ENCODE results near the gene SNUPN.
A peak's percentile ranks its signal among the peaks of the same experiment; 100 is the strongest.
"Not testable (repeated sequence)": the region's sequence is repeated elsewhere in the genome, so short reads cannot be mapped to it uniquely, and the experiment has no call there.

Gene SNUPN

DNA sequence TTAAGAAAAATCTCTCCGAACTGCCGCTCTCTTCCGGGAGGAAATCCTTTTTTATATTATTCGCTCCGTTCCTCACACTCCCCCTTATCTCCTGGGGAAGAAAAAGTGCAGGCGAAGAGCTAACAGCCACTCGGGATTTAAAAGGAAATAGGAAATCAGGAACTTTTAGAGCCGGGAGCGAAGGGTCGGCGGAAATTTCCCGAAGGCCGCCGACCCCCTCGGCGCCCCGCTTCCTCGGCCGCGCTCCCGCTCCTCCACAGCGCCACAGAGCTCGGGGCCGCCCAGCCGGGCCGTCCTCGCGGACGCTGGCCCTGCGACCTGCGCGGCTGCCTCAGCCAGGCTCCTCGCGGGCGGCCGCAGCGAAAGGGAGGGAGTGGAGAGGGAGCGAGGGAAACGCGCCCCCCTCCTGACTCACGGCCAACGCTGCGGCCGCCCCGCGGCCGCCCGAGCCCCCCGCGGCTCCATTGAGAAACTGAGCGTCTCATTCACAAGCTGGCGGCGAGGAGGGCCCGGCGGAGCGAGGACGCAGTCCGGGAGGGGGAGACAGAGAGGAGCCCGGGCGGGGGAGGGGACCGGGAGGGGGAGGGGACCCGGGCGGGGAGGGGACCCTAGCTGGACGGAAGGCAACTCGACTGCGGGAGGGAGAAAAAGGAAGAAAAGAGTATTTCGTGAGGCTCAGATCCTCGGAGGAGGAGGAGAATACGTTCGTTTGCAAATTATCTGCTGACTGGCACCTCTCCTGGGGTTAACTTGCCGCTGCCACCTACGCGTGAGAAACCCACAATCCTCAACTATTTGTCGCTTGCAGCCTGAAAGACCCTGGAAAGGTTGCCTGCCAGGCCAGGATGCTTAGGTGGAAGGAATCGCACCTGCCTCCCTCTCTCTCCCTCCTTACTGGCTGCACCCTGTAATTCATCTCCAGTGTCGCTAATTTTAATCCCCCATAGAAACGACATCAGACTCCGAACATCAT lies 46.3 kb downstream of the SNUPN start, which contains the start of gene PTPN9:
Gene PTPN9, minus strand, starts transcription at position 368 of the 973 bp plus-strand sequence. CDS start 539 bp downstream, outside the sequence.
- peak; percentile 90 for DNase-seq

DNA sequence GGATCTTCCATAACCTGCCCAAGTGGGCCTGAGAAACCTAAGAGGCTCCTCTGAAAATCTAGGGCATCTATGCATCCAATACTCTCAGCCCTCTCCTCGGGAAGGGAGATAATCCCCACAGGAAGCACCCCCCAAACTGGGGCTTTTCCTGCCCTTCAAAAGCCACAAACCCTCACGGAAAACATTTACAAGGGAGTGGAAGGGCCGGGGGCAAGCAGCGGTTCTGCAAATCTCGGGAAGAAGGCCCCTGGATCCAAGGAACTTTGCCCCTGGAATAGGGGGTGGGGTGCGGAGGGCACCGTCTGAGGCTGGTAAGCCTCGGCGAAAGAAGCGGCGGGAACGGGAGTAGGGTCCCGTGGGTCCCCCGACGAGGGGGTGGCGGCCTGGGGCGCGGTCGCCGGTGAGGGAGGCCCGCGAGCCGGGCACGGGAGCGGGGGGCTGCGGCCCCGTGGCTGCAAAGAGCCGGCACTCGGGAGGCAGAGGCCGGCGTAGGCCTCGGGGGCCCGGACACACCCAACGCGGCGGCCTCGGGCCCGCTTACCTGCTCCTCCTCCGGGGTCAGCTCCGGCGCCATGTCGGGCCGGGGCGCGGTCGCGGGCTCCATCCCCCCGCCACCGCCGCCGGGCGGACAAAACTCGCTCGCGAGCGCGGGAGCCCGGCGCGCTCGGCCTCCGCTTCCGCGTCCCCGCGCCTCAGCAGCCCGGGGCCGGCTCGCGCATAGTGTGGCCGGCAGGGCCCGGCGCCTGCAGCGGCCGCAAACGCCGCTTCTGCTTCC lies 47.2 kb downstream of the SNUPN start:
- DNase-seq: peak; percentile 24

DNA sequence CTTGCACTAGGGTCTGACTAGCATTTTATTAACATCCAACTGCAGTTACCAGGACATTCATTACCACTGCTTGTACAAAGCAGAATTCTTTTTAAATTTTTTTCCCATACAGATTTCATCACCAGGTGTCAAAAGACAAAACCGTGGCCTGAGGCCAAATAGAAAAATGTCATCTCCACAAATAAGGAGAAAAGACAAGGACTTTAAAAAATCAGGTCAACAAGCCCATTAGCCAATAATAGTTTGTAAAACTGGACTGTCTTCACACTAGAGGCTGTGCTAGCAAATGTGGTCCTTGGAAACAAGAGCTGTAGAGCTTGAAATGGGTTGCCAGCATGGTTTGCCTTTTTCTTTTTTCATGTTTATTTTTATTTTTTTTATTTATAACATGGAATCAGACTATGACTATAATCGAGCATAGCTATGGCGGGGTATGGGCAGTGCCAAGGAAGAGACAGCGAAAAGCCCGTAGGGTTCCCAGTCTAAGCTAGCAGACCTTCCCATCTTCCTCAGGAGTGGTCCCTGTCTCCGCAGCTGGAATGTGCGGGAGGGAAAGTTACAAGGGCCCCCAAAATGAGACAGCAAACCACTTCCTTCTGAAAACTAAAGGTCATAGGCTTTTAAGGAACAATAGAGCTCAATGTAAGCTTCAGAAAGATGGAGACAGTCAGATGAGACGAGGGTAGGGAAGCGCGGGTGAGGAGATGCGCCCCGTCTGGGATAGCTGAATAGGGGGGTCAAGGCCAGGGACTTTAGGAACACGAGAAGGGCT lies 47.9 kb downstream of the SNUPN start:
- peak; percentile 9 for DNase-seq

DNA sequence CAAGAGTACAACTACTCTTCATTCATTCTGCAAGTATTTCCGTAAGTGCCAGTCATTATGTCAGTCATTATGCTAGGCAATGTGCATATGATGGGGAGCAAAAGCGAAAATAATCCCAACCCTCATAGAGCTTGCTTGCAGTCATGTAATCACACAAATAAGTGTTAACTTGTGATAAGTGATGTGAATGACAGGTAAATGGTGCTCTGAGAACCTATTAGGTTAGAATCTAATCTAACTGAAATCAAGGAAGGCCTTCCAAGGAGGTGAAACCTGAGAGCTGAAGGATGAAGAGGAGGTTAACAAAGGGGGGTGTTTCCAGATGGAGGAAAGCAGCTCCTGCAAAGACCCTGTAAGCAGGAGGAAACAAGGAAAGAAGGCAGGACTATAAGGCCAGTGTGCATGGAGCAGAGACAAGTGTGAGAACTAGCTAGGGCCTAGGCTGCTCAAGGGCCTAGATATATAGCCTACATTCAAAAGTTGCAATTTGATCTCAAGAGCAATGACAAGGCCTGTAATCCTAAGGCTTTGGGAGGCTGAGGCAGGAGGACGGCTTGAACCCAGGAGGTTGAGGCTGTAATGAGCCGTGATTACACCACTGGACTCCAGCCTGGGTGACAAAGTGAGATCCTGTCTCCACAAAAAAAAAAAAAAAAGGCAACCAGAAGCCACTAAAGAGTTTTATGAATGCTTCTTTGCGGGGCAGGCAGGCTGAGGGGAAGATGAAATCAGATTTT lies 51.7 kb downstream of the SNUPN start:
- no peak for DNase-seq

DNA sequence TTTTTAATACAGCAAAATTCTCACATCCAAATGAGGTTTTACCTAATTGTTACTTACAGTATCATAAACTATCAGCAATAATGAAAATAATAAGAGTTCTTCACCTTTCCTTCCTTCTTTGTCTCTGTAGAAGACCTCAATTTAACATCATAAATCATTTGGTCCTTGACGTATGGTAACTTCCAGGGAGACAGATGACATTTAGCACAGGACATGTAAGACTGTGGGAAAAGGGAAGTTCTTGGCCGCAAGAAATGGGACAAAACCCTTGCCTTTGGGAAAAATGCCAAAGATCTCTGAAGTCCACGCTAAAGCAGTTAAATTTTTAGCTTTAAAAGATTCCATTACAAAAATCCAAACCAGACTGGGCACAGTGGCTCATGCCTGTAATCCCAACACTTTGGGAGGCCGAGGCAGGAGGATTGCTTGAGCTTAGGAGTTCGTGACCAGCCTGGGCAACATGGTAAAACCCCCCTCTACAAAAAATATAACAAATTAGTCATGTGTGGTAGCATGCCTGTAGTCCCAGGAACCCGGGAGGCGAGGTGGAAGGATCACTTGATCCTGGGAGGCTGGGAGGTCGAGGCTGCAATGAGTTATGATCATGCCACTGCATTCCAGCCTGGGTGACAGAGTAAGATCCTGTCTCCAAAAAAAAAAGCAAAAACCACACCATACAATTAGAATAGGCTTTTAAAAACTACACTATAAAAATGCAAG lies 55.2 kb downstream of the SNUPN start:
- DNase-seq: peak; percentile 12

DNA sequence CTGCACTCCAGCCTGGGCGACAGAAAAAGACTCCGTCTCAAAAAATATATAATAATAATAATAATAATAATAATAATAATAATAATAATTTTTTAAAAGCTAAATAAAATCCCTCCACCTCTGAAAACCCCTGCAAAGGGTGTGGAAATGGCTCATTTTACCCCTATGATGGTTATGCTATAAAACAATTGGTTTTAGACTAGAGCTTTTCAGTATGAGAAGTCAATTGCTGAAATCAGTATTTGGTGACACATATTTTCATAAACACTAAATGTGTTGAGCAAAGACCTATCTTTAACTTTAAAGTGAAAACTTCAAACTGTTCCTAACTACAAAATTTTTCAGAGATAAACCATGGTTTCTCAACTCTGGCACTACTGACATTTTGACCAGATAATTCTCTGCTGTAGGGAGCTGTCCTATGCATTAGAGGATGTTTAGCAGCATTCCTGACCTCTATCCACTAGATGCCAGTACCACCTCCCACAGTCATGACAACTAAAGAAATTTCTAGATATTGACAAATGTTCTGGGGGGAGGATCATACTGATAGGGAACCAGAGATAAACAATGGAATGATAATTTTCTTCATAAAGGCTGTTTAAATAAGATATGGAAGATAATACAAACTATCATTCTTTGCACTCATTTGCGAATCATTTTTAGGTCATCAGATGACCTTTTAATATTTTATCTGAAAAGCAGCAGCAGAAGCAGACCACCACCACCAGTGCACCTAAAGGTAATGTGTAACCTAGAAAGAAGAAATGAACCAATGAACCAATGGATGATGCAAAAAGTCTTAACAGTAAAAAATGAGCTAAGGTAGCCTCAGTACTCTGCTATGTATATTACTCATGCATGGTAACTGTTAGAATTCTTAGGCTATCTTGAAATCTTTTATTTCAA lies 60.2 kb downstream of the SNUPN start:
- DNase-seq: peak; percentile 40

DNA sequence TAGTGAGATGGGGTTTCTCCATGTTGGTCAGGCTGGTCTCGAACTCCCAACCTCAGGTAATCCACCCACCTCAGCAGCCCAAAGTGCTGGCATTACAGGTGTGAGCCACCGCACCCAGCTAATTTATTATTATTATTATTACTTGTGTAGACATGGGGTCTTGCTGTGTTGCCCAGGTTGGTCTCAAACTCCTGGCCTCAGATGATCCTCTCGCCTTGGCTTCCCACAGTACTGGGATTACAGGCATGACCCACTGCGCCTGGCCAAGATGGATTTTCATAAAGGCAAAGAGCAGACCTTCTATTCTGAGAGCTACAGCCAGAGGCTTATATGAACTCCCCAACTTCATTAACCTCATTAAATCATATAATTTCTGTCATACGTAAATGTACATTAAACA lies 63.6 kb downstream of the SNUPN start:
- DNase-seq: no peak

DNA sequence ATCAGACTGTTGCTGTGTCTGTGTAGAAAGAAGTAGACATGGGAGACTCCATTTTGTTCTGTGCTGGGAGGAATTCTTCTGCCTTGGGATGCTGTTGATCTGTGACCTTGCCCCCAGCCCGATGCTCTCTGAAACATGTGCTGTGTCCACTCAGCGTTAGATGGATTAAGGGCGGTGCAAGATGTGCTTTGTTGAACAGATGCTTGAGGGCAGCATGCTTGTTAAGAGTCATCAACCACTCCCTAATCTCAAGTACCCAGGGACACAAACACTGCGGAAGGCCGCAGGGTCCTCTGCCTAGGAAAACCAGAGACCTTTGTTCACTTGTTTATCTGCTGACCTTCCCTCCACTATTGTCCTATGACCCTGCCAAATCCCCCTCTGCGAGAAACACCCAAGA lies 66.2 kb downstream of the SNUPN start:
- not testable (repeated sequence) for DNase-seq

DNA sequence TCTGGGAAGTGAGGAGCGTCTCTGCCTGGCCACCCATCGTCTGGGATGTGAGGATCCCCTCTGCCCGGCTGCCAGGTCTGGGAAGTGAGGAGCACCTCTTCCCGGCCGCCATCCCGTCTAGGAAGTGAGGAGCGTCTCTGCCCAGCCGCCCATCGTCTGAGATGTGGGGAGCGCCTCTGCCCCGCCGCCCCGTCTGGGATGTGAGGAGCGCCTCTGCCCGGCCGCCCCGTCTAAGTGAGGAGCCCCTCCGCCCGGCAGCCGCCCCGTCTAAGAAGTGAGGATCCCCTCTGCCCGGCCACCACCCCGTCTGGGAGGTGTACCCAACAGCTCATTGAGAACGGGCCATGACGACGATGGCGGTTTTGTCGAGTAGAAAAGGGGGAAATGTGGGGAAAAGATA lies 66.6 kb downstream of the SNUPN start:
- not testable (repeated sequence) for DNase-seq

DNA sequence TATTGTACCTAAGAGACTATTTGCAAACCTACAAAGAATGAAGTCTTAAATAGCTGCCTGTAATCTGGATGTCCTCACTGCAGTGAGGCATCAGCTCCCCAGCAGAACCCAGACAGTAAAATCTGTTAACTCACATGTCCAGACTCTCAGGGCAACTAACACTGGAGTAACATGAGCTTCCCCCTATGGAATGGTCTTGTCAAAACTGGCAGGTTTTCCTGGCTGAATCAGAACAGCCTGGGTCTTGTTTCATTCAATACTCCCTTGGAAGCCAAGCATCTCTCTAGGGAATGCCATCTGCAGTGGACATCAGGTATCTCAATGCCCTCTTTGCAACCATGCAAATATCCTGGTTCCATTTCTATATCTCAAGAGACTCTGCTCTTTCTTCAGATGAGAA lies 70.8 kb downstream of the SNUPN start:
- peak; percentile 47 for DNase-seq

DNA sequence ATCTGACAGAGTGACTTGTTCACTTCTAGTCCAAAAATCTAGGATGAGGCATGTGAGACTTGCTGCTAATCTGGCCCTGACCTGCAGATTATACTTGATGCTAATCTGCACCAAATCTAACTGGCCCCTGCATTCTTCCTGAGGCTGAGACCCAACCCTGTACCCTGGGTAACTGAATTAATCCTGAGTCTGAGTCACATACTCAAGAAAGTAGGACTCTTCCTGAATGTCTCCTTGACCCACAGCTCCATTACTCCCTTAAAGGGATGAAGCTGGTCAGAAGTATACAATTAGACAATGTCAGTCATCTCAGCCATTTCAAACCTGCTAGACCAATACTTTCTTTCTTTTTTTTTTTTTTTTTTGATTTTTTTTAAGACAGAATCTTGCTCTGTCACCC lies 71.9 kb downstream of the SNUPN start:
- no peak for DNase-seq

DNA sequence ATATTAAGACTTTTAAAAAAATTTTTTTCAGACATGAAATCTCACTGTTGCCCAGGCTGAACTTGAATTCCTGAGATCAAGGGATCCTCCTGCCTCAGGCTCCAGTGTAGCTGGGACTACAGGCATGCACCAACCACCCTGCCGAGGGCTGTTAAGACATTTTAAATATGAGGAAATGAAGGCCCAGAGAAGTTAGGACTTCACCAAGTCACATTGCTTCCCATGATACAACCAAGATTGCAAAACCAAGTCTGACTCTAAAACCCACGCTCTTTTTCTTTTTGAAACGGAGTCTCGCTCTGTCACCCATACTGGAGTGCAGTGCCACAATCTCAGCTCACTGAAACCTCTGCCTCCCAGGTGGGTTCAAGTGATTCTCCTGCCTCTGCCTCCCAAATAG lies 74.4 kb downstream of the SNUPN start:
- peak; percentile 11 for DNase-seq

All from fibroblast of skin of scalp (primary cell).